ENCODE measurements around the gene GFOD1.

GFOD1 gene

GRCh38 chr6:13358511-13358910 is 128.9 kb downstream of the GFOD1 start:
- TF ChIP-seq CTCF (IDR thresholded peaks at IDR 0.05; ENCODE audit: borderline replicate concordance, insufficient read depth, low read depth, low read length) = no peak
- H3K4me3 ChIP-seq (ENCODE audit: low read depth, low read length) = no peak overlapping the region

- no peak overlapping the region for H3K4me3 ChIP-seq (ENCODE audit: low read depth, low read length)
- no peak for TF ChIP-seq CTCF (IDR thresholded peaks at IDR 0.05; ENCODE audit: borderline replicate concordance, insufficient read depth, low read depth, low read length)
Observed at GRCh38 chr6:13357551-13358075, 129.8 kb downstream of the GFOD1 start.

GRCh38 chr6:13355999-13356785 is 131.2 kb downstream of the GFOD1 start:
- no peak for TF ChIP-seq CTCF (IDR thresholded peaks at IDR 0.05; ENCODE audit: borderline replicate concordance, insufficient read depth, low read depth, low read length)
- H3K4me3 ChIP-seq (ENCODE audit: low read depth, low read length) = no peak overlapping the region

- TF ChIP-seq CTCF (IDR thresholded peaks at IDR 0.05; ENCODE audit: borderline replicate concordance, insufficient read depth, low read depth, low read length) = no peak
- peak overlapping the region; percentile 3 for H3K4me3 ChIP-seq (ENCODE audit: low read depth, low read length)
Observed at GRCh38 chr6:13355043-13355945, 132.1 kb downstream of the GFOD1 start.

- no peak for TF ChIP-seq CTCF (IDR thresholded peaks at IDR 0.05; ENCODE audit: borderline replicate concordance, insufficient read depth, low read depth, low read length)
- H3K4me3 ChIP-seq (ENCODE audit: low read depth, low read length) = no peak overlapping the region
Observed at GRCh38 chr6:13354331-13355042, 132.9 kb downstream of the GFOD1 start.

- TF ChIP-seq CTCF (IDR thresholded peaks at IDR 0.05; ENCODE audit: borderline replicate concordance, insufficient read depth, low read depth, low read length) = no peak
- H3K4me3 ChIP-seq (ENCODE audit: low read depth, low read length) = no peak overlapping the region
Observed at GRCh38 chr6:13352165-13352564, 135.2 kb downstream of the GFOD1 start.

Measured in GM12875 (cell line).